ENCODE data around the gene LHX3. TPM values are rescaled to one million over a fixed set of nuclear protein-coding genes. Genes with fewer than 3 reads are reported as not detected.

Gene LHX3
- total and polyA plus RNA-seq, 2 of the 8 experiments (the other 6 are each of a cell fraction or from before 2014, with no cell fraction given): 0.02 TPM; not detected in 1

DNA sequence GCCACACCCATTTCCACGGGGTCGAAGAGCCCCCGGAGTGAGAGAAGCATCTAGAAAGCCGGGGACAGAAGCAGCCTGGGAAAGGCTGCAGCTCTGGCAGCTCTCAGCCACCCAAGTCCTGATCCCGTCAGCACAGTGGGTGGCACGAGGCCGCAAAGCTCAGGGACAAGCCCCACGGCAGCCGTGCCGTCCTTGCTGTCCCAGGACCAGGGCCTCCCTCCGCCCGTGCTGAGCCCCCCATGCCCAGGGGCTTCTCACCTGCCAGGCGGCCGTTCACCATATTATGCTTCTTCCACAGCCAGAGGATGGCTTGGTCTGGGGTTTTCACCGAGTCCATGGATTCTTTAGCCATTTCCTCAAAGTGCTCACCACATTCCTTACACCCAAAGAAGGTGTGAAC, 6.1 kb upstream of the LHX3 start (continued):
- TF ChIP-seq ATF2 (IDR thresholded peaks at IDR 0.05; ENCODE audit: low read length) (no peak), TCF12 (IDR thresholded peaks at IDR 0.05; ENCODE audit: low read depth, low read length) (no peak), RNF2 (IDR thresholded peaks at IDR 0.05; ENCODE audit: borderline replicate concordance, low read depth, low read length, missing control alignments, poor library complexity, severe bottlenecking) (no peak), HDAC2 (IDR thresholded peaks at IDR 0.05; ENCODE audit: borderline replicate concordance in 1 of 2, low read depth in 2 of 2, low read length in 2 of 2) (no peak)

Data from H1 (cell line).